ENCODE results near the gene TAP2.

- TF ChIP-seq POLR2A (IDR thresholded peaks at IDR 0.05) (no peak), POLR2AphosphoS5 (IDR thresholded peaks at IDR 0.05; ENCODE audit: insufficient read depth in 1 of 2, low read depth in 1 of 2) (no peak)
- TF ChIP-seq, protein P1, sequence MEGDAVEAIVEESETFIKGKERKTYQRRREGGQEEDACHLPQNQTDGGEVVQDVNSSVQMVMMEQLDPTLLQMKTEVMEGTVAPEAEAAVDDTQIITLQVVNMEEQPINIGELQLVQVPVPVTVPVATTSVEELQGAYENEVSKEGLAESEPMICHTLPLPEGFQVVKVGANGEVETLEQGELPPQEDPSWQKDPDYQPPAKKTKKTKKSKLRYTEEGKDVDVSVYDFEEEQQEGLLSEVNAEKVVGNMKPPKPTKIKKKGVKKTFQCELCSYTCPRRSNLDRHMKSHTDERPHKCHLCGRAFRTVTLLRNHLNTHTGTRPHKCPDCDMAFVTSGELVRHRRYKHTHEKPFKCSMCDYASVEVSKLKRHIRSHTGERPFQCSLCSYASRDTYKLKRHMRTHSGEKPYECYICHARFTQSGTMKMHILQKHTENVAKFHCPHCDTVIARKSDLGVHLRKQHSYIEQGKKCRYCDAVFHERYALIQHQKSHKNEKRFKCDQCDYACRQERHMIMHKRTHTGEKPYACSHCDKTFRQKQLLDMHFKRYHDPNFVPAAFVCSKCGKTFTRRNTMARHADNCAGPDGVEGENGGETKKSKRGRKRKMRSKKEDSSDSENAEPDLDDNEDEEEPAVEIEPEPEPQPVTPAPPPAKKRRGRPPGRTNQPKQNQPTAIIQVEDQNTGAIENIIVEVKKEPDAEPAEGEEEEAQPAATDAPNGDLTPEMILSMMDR (IDR thresholded peaks at IDR 0.05): no peak
These were observed 31.4 kb downstream of the TAP2 start for GRCh38 chr6:32807020-32807580.
